IMR-90 (cell line): Measurements from ENCODE around the gene CDH23.

ENCODE experiments used
- CEBPB ChIP-seq: IDR thresholded peaks from 2 replicates; pipeline ENCODE4 v1.6.1; 2012; ENCODE audit warnings: low read depth, low read length, improper control_type of control experiment
- FOS ChIP-seq: fragments of 150-350 bp; IDR thresholded peaks from 2 replicates; pipeline ENCODE4 v1.6.1; 2016; ENCODE audit warnings: low read depth, low read length
- MAFK ChIP-seq: IDR thresholded peaks from 2 replicates; pipeline ENCODE4 v1.6.1; 2012; ENCODE audit warnings: low read depth, low read length, improper control_type of control experiment
- MAZ ChIP-seq: IDR thresholded peaks from 2 replicates; pipeline ENCODE4 v1.6.1; 2012; ENCODE audit warnings: low read depth, mild to moderate bottlenecking, low read length, improper control_type of control experiment, moderate library complexity, borderline replicate concordance
- MXI1 ChIP-seq: IDR thresholded peaks from 2 replicates; pipeline ENCODE4 v1.6.1; 2012; ENCODE audit warnings: low read depth, mild to moderate bottlenecking, low read length, moderate library complexity, borderline replicate concordance
- POLR2A ChIP-seq: IDR thresholded peaks from 2 replicates; pipeline ENCODE4 v1.6.1; 2012; ENCODE audit warnings: mild to moderate bottlenecking, low read depth, low read length
- RCOR1 ChIP-seq: IDR thresholded peaks from 2 replicates; pipeline ENCODE4 v1.6.1; 2012; ENCODE audit warnings: mild to moderate bottlenecking, low read length, improper control_type of control experiment; ENCODE audit not compliant: insufficient replicate concordance
- RFX5 ChIP-seq: IDR thresholded peaks from 2 replicates; pipeline ENCODE4 v1.8.0; 2012; ENCODE audit warnings: low read depth, mild to moderate bottlenecking, low read length, moderate library complexity
- SMC3 ChIP-seq: fragments of 150-350 bp; IDR thresholded peaks from 2 replicates; pipeline ENCODE4 v1.6.1; 2016; ENCODE audit warnings: low read depth, mild to moderate bottlenecking, antibody characterized with exemption, low read length, moderate library complexity
- TF ChIP-seq, protein P1 (sequence below): fragments of 150-350 bp; IDR thresholded peaks from 2 replicates; pipeline ENCODE4 v1.6.1; 2016; ENCODE audit warnings: low read depth, mild to moderate bottlenecking, low read length, moderate library complexity, borderline replicate concordance
- TF ChIP-seq, protein P2 (sequence below): conservative IDR thresholded peaks from 2 replicates; pipeline ENCODE4 v1.5.1; 2012; ENCODE audit warnings: mild to moderate bottlenecking, low read depth, low read length, improper control_type of control experiment

DNA sequence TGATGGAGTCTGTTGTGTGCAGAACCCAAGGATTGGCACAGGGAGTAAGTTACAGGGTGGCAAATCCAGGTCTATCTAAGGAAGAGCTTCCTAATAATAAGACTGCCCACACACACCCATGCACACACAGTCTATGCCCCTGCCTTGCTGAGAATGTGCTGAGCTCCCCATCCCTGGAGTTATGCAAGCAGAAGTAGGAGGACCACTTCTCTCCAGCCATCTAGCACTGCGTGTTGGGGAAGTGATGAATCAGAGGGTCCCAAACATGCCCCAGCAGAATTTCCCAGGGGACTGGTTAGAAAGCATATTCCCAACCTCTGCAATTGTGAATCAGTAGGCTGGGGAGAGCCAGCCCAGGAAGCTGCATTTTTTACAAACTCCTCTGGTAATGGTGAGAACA is 117.2 kb downstream of the CDH23 start:
- TF ChIP-seq, protein P1, sequence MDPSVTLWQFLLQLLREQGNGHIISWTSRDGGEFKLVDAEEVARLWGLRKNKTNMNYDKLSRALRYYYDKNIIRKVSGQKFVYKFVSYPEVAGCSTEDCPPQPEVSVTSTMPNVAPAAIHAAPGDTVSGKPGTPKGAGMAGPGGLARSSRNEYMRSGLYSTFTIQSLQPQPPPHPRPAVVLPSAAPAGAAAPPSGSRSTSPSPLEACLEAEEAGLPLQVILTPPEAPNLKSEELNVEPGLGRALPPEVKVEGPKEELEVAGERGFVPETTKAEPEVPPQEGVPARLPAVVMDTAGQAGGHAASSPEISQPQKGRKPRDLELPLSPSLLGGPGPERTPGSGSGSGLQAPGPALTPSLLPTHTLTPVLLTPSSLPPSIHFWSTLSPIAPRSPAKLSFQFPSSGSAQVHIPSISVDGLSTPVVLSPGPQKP, result no peak
- TF ChIP-seq, protein P2, sequence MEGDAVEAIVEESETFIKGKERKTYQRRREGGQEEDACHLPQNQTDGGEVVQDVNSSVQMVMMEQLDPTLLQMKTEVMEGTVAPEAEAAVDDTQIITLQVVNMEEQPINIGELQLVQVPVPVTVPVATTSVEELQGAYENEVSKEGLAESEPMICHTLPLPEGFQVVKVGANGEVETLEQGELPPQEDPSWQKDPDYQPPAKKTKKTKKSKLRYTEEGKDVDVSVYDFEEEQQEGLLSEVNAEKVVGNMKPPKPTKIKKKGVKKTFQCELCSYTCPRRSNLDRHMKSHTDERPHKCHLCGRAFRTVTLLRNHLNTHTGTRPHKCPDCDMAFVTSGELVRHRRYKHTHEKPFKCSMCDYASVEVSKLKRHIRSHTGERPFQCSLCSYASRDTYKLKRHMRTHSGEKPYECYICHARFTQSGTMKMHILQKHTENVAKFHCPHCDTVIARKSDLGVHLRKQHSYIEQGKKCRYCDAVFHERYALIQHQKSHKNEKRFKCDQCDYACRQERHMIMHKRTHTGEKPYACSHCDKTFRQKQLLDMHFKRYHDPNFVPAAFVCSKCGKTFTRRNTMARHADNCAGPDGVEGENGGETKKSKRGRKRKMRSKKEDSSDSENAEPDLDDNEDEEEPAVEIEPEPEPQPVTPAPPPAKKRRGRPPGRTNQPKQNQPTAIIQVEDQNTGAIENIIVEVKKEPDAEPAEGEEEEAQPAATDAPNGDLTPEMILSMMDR, result no peak
- no peak for TF ChIP-seq RCOR1
- TF ChIP-seq FOS, result no peak
- no peak for TF ChIP-seq POLR2A
- no peak for TF ChIP-seq RFX5
- no peak for TF ChIP-seq MAFK
- no peak for TF ChIP-seq SMC3
- TF ChIP-seq MAZ, result no peak
- TF ChIP-seq CEBPB, result no peak
- no peak for TF ChIP-seq MXI1
